IMR-90 (cell line): Measurements from ENCODE around the gene SPRED2. TPM values are rescaled to one million over a fixed set of nuclear protein-coding genes. Genes with fewer than 3 reads are reported as not detected.

ENCODE experiments used
- ATAC-seq: fragments of 200-7000 bp; cut with Tn5 transposase; 2 replicates; pipeline ENCODE4 v1.9.1; 2020; ENCODE audit warnings: low read depth, mild to moderate bottlenecking, moderate library complexity
- BruUV-seq: library from RNA; stranded (reverse); fragments of 400-500 nt; replicated peaks from 2 replicates; lab custom pipeline; 2021; lab: Mats Ljungman, UMichigan
- CTCF ChIA-PET: fragments of 300-600 bp; formaldehyde crosslinking; extraction: SDS; loops from one replicate; lab custom pipeline; 2021; ENCODE audit warnings: antibody characterized with exemption; lab: Yijun Ruan, JAX
- POLR2A ChIA-PET: fragments of 300-600 bp; sonication (Branson Sonifier 250); formaldehyde crosslinking; loops from one replicate; lab custom pipeline; 2022; ENCODE audit warnings: antibody characterized with exemption; ENCODE audit not compliant: unreplicated experiment; lab: Charles Lee
- DNase-seq: peaks from one replicate; pipeline ENCODE4 v3.0.0; 2013
- H2AFZ ChIP-seq: replicated peaks from 2 replicates; pipeline ENCODE3; 2013; ENCODE audit warnings: low read length, mild to moderate bottlenecking; ENCODE audit not compliant: poor library complexity
- H2AK5ac ChIP-seq: 2 replicates; pipeline ENCODE4 v1.6.1; 2013; ENCODE audit warnings: low read depth, low read length, inconsistent platforms
- H2AK9ac ChIP-seq: replicated peaks from 2 replicates; pipeline ENCODE3; 2013; ENCODE audit warnings: mild to moderate bottlenecking, low read depth, low read length, moderate library complexity; ENCODE audit not compliant: poor library complexity
- H2BK120ac ChIP-seq: 2 replicates; pipeline ENCODE4 v1.6.1; 2013; ENCODE audit warnings: low read depth, low read length, inconsistent platforms
- H2BK15ac ChIP-seq: 3 replicates; pipeline ENCODE4 v1.6.1; 2013; ENCODE audit warnings: low read depth, low read length, inconsistent platforms
- H2BK20ac ChIP-seq: 2 replicates; pipeline ENCODE4 v1.6.1; 2013; ENCODE audit warnings: low read depth, mild to moderate bottlenecking, inconsistent platforms, low read length, moderate library complexity
- H2BK5ac ChIP-seq: 2 replicates; pipeline ENCODE4 v1.6.1; 2013; ENCODE audit warnings: mild to moderate bottlenecking, low read depth, low read length, inconsistent platforms; ENCODE audit not compliant: poor library complexity, severe bottlenecking
- H3K14ac ChIP-seq: replicated peaks from 2 replicates; pipeline ENCODE4 v1.6.1; 2013; ENCODE audit warnings: low read depth, low read length, inconsistent platforms
- H3K18ac ChIP-seq: 2 replicates; pipeline ENCODE4 v1.6.1; 2013; ENCODE audit warnings: low read depth, low read length, control low read depth
- H3K23ac ChIP-seq: 2 replicates; pipeline ENCODE4 v1.6.1; 2013; ENCODE audit warnings: low read depth, low read length, inconsistent platforms
- H3K27ac ChIP-seq: 2 replicates; pipeline ENCODE4 v1.5.1; 2013; ENCODE audit warnings: mild to moderate bottlenecking, control low read depth, low read length; ENCODE audit not compliant: insufficient read depth
- H3K27me3 ChIP-seq: 2 replicates; pipeline ENCODE4 v1.6.1; 2013; ENCODE audit warnings: low read length; ENCODE audit not compliant: control insufficient read depth, insufficient read depth
- H3K36me3 ChIP-seq: 2 replicates; pipeline ENCODE4 v1.6.1; 2013; ENCODE audit warnings: low read length, mixed read lengths; ENCODE audit not compliant: control insufficient read depth, insufficient read depth
- H3K4ac ChIP-seq: 2 replicates; pipeline ENCODE4 v1.6.1; 2013; ENCODE audit warnings: low read depth, low read length, inconsistent platforms
- H3K4me1 ChIP-seq: 2 replicates; pipeline ENCODE4 v1.6.1; 2013; ENCODE audit warnings: low read length, mixed read lengths; ENCODE audit not compliant: control insufficient read depth, insufficient read depth
- H3K4me2 ChIP-seq: 2 replicates; pipeline ENCODE4 v1.6.1; 2013; ENCODE audit warnings: low read depth, mild to moderate bottlenecking, control low read depth, low read length, moderate library complexity
- H3K4me3 ChIP-seq: 2 replicates; pipeline ENCODE4 v1.5.1; 2013; ENCODE audit warnings: low read depth, mild to moderate bottlenecking, control low read depth, low read length, moderate library complexity; ENCODE audit not compliant: insufficient read depth
- H3K56ac ChIP-seq: 2 replicates; pipeline ENCODE4 v1.6.1; 2013; ENCODE audit warnings: low read length, inconsistent platforms; ENCODE audit not compliant: insufficient read depth; ENCODE audit errors: extremely low read depth
- H3K79me1 ChIP-seq, 2 experiments: 2 replicates each; pipeline ENCODE4 v1.6.1; 2013; ENCODE audit warnings: low read length in 2 of 2, inconsistent platforms in 1 of 2, low read depth in 1 of 2
- H3K9ac ChIP-seq: 2 replicates; pipeline ENCODE4 v1.6.1; 2013; ENCODE audit warnings: low read depth, low read length, control low read depth
- H3K9me1 ChIP-seq: 2 replicates; pipeline ENCODE4 v1.6.1; 2013; ENCODE audit warnings: low read length, inconsistent platforms; ENCODE audit not compliant: insufficient read depth
- H3K9me3 ChIP-seq: 2 replicates; pipeline ENCODE4 v1.6.1; 2013; ENCODE audit warnings: low read length; ENCODE audit not compliant: control insufficient read depth, insufficient read depth
- H4K20me1 ChIP-seq: 2 replicates; pipeline ENCODE4 v1.6.1; 2013; ENCODE audit warnings: low read length, inconsistent platforms; ENCODE audit not compliant: insufficient read depth
- H4K5ac ChIP-seq: 2 replicates; pipeline ENCODE4 v1.6.1; 2013; ENCODE audit warnings: mild to moderate bottlenecking, low read depth, low read length, control low read depth
- H4K8ac ChIP-seq, 2 experiments: 2 replicates each; pipeline ENCODE4 v1.6.1; 2013; ENCODE audit warnings: low read depth in 2 of 2, low read length in 2 of 2, control low read depth in 1 of 2, inconsistent platforms in 1 of 2
- H4K91ac ChIP-seq: 2 replicates; pipeline ENCODE4 v1.6.1; 2013; ENCODE audit warnings: low read depth, low read length, inconsistent platforms; ENCODE audit not compliant: insufficient read depth
- BHLHE40 ChIP-seq: fragments of 150-350 bp; IDR thresholded peaks from 2 replicates; pipeline ENCODE4 v1.6.1; 2016; ENCODE audit warnings: mild to moderate bottlenecking, low read depth, low read length
- CEBPB ChIP-seq: IDR thresholded peaks from 2 replicates; pipeline ENCODE4 v1.6.1; 2012; ENCODE audit warnings: low read depth, low read length, improper control_type of control experiment
- CTCF ChIP-seq: conservative IDR thresholded peaks from 2 replicates; pipeline ENCODE4 v1.5.1; 2012; ENCODE audit warnings: mild to moderate bottlenecking, low read depth, low read length, improper control_type of control experiment
- FOS ChIP-seq: fragments of 150-350 bp; IDR thresholded peaks from 2 replicates; pipeline ENCODE4 v1.6.1; 2016; ENCODE audit warnings: low read depth, low read length
- NFE2L2 ChIP-seq: fragments of 150-350 bp; IDR thresholded peaks from 2 replicates; pipeline ENCODE4 v1.6.1; 2016; ENCODE audit warnings: low read depth, mild to moderate bottlenecking, low read length
- POLR2A ChIP-seq: IDR thresholded peaks from 2 replicates; pipeline ENCODE4 v1.6.1; 2012; ENCODE audit warnings: mild to moderate bottlenecking, low read depth, low read length
- RCOR1 ChIP-seq: IDR thresholded peaks from 2 replicates; pipeline ENCODE4 v1.6.1; 2012; ENCODE audit warnings: mild to moderate bottlenecking, low read length, improper control_type of control experiment; ENCODE audit not compliant: insufficient replicate concordance
- WGBS, 2 experiments: methylation state at CpG; one replicate each; pipeline versions ENCODE4 v1.1.5 to v1.1.7; 2013; ENCODE audit warnings: missing lambda C conversion rate in 2 of 2; ENCODE audit not compliant: insufficient read length in 1 of 2; ENCODE audit errors: extremely low coverage in 2 of 2; 5-methylcytosine and 5-hydroxymethylcytosine counted together
- dilution Hi-C: fragments of 300-500 bp; cut with HindIII; formaldehyde crosslinking; loops from one replicate; pipeline ENCODE4 v1.14.3; 2018; ENCODE audit warnings: low sequenced_read_pairs; ENCODE audit not compliant: unreplicated experiment
- in situ Hi-C: fragments of 300-500 bp; cut with MboI; formaldehyde crosslinking; loops from 3 replicates; pipeline ENCODE4 v1.14.3; 2019; ENCODE audit warnings: low sequenced_read_pairs, inconsistent platforms, mixed read lengths
- intact Hi-C: fragments of 100-400 bp; cut with micrococcal nuclease; formaldehyde crosslinking; loops from 2 replicates; pipeline ENCODE4 v1.10.0; 2022
- polyA plus RNA-seq, 3 experiments: library from polyadenylated mRNA; depleted of rRNA; stranded (reverse); fragments of >200 nt; gene quantifications; 2 replicates each; pipeline ENCODE4 v1.2.3, GENCODE V29; 2012; ENCODE audit warnings: low replicate concordance in 1 of 3
- total RNA-seq: library from RNA; depleted of rRNA; stranded (reverse); fragments of >200 nt; gene quantifications from 2 replicates; pipeline ENCODE4 v1.2.3, GENCODE V29; 2012

SPRED2 gene
- total and polyA plus RNA-seq, 2 of the 4 experiments (the other 2 are of a cell fraction) = 4.8 to 18.7 TPM

- no peak for ATAC-seq
- CTCF ChIA-PET = no interaction called here
- in situ Hi-C loops = no loop called here
These were observed 107.3 kb downstream of the SPRED2 start for GRCh38 chr2:65325066-65325465.

More at GRCh38 chr2:65325066-65325465, 107.3 kb downstream of the SPRED2 start:
- no CpG with 5 or more reads among the region's 2 CpGs for WGBS, 2 experiments
- Histone ChIP-seq H3K27me3 (no peaks in the 10 kb centered on the region), H3K23ac (no peak overlapping the region), H2BK5ac (no peak overlapping the region), H3K18ac (no peak overlapping the region), H2AFZ (no peak overlapping the region), H4K5ac (no peak overlapping the region), H3K9ac (no peak overlapping the region), H3K27ac (no peak overlapping the region), H3K14ac (no peak overlapping the region), H2BK15ac (no peak overlapping the region), H4K8ac (no peak overlapping the region), H3K4ac (no peak overlapping the region), H3K56ac (no peak overlapping the region), H4K20me1 (peaks cover 4% of the 10 kb centered on the region; the same call in 1 of the 2 replicates), H2BK20ac (no peak overlapping the region), H3K79me1 (peaks cover 9 to 16% of the 10 kb centered on the region in 2 experiments), H4K91ac (no peak overlapping the region), H3K4me2 (no peak overlapping the region), H3K36me3 (peaks cover 18% of the 10 kb centered on the region), H2AK5ac (no peak overlapping the region), H2BK120ac (no peak overlapping the region), H3K4me1 (peaks cover 10% of the 10 kb centered on the region), H2AK9ac (no peak overlapping the region), H3K9me3 (no peaks in the 10 kb centered on the region), H3K9me1 (peaks cover 7% of the 10 kb centered on the region; the same call in 1 of the 2 replicates), H3K4me3 (no peak overlapping the region)
- DNase-seq = no peak
- no TSS peak for BruUV-seq
- POLR2A ChIA-PET = no interaction called here
- dilution Hi-C loops = no loop called here
- intact Hi-C loops = no loop called here
- no peak for TF ChIP-seq CTCF
- no peak for TF ChIP-seq RCOR1
- no peak for TF ChIP-seq FOS
- TF ChIP-seq CEBPB = no peak
- no peak for TF ChIP-seq POLR2A
- no peak for TF ChIP-seq BHLHE40
- no peak for TF ChIP-seq NFE2L2
